ENCODE data around the gene NFYA.

NFYA gene

DNA sequence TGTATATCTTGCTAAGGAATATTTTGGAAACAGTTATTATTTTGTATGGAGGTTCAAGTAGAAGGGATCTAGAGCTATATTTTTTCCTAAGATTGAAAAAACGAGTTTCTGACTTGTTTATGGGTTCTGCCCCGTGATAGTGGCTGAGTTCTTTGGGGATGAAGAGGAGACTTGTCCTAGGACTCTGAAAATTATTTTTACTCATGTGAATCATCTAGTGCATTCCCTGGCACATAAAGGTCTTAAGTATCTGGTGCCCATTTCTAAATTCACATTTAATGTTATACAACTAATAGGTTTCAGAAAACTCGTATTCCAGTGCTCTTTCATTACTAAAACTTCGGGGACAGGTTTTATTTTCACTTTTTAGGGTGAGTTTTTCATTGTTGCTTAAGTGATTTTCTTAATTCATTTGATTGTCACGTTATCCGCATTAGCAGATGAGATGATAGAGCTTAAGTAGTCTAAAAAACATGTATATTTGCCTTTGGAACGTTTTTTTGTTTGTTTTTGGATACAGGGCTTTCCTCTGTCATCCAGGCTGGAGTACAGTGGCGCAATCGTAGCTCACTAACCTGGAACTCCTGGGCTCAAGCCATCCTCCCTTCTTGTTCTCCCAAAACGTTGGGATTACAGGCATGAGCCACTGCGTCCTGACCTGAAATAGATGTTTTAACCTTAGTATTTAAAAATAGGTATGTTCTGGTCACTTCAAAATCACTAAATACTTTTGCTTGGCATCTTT is 2.1 kb downstream of the NFYA start:
- TF ChIP-seq, protein P1, sequence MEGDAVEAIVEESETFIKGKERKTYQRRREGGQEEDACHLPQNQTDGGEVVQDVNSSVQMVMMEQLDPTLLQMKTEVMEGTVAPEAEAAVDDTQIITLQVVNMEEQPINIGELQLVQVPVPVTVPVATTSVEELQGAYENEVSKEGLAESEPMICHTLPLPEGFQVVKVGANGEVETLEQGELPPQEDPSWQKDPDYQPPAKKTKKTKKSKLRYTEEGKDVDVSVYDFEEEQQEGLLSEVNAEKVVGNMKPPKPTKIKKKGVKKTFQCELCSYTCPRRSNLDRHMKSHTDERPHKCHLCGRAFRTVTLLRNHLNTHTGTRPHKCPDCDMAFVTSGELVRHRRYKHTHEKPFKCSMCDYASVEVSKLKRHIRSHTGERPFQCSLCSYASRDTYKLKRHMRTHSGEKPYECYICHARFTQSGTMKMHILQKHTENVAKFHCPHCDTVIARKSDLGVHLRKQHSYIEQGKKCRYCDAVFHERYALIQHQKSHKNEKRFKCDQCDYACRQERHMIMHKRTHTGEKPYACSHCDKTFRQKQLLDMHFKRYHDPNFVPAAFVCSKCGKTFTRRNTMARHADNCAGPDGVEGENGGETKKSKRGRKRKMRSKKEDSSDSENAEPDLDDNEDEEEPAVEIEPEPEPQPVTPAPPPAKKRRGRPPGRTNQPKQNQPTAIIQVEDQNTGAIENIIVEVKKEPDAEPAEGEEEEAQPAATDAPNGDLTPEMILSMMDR (IDR thresholded peaks at IDR 0.05; ENCODE audit: low read depth, low read length), result no peak
- in situ Hi-C loops (cut with HindIII; ENCODE audit: low sequenced_read_pairs), result no loop called here
- H3K4me3 ChIP-seq (ENCODE audit: low read depth, low read length), result peak overlapping the region; percentile 88
- no peak for DNase-seq (ENCODE audit: low read depth, low spot score)

DNA sequence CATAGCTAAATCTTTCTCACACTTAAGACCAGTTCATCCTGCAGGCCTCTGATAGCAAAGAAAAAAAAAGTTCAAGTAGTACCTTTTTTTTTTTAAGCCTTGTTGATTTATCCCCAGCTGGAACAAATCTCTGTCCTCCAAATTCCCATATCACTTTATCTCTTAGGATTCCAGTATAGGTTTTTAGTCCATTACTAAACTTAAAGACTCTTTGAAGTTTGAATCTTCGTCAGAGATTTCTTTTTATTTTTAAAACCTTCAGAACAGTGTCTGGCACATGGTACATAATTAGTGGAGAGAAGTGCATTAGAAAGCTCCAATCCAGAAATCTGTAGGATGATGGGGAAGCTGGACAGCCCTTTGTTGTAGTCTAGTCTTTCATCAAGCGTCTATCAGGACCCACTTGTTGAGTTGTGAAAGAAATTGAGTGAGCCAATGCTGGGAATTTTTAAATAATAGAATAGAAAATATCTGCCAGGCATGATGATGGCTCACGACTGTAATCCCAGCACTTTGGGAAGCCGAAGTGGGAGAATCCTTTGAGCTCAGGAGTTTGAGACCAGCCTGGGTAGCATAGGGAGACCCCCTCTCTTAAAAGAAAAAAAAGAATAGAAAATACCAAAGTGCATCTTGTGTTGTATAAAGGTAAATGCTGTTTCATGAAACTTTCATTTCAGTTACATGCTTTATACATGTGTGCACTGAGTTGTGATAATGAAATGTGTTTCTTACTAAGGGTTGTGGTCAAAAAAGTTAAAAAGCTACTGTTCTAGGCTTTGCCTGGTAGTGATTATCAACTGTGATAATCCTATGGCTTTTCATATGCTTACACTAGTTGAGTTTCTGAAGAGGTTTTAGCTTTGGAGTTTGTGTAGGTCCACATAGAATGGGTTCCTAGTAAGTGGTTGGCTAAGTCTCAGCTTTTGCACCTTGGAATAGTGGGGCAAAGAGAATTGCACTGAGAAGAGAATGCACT is 3.2 kb downstream of the NFYA start:
- TF ChIP-seq, protein P1 (IDR thresholded peaks at IDR 0.05; ENCODE audit: low read depth, low read length), result no peak
- in situ Hi-C loops (cut with HindIII; ENCODE audit: low sequenced_read_pairs), result no loop called here
- no peak for DNase-seq (ENCODE audit: low read depth, low spot score)
- H3K4me3 ChIP-seq (ENCODE audit: low read depth, low read length), result no peak overlapping the region

DNA sequence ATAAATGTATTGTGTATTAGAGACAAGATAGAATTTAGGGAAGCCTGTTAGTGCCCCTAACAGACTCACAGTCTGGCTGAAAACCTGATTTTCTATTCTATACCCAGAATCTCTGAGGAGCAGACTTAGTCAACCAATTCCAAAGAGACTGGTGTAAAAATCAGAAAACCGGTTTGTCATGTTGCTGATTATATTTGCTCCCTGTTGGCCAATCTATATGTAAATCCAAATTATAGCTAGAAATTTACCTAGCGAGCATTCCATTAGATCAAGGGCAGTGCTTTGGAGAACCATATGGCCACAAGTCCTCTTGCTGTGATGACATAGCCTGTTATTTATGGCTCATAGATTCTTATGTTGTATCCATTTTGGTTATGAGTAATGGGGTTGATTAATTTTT is 4.8 kb downstream of the NFYA start:
- TF ChIP-seq, protein P1 (IDR thresholded peaks at IDR 0.05; ENCODE audit: low read depth, low read length), result no peak
- no peak for DNase-seq (ENCODE audit: low read depth, low spot score)
- H3K4me3 ChIP-seq (ENCODE audit: low read depth, low read length), result no peak overlapping the region
- in situ Hi-C loops (cut with HindIII; ENCODE audit: low sequenced_read_pairs), result no loop called here

DNA sequence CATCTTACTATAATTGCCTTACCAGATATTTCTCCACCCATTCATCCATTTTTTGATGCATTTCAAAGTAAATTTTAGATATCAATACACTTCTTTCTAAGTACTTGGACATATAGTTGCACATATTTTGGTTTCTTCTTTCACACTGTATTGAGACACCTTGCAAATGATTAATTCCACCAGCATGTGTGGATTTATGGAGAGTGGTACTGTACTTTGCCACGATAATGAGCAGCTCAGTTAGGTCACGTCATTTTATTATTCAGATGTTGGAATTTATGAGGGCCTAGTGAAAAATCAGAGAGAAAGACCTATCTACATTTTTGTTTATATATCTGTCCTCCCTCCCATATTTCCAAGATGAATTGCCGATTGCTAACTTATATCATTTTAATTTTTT is 5.3 kb downstream of the NFYA start:
- TF ChIP-seq, protein P1 (IDR thresholded peaks at IDR 0.05; ENCODE audit: low read depth, low read length), result no peak
- in situ Hi-C loops (cut with HindIII; ENCODE audit: low sequenced_read_pairs), result no loop called here
- H3K4me3 ChIP-seq (ENCODE audit: low read depth, low read length), result no peak overlapping the region
- no peak for DNase-seq (ENCODE audit: low read depth, low spot score)

DNA sequence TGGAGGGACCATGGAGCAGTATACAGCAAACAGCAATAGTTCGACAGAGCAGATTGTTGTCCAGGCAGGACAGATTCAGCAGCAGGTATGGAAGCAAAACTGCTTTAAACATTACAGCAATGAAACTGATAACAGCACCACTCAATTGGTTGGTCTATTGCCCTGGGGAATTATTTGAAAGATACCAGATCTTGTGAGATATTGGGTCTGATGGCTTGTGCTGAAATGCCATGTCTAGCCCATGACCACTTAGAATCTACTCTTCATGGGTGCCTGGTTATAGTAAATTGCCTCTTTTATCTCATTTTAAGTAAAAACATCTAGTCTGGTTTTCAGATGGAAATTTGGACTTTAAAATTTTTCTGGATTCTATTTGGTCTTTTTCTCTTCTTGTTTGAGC is 6.3 kb downstream of the NFYA start:
- TF ChIP-seq, protein P1 (IDR thresholded peaks at IDR 0.05; ENCODE audit: low read depth, low read length), result no peak
- DNase-seq (ENCODE audit: low read depth, low spot score), result no peak
- in situ Hi-C loops (cut with HindIII; ENCODE audit: low sequenced_read_pairs), result no loop called here
- H3K4me3 ChIP-seq (ENCODE audit: low read depth, low read length), result no peak overlapping the region

DNA sequence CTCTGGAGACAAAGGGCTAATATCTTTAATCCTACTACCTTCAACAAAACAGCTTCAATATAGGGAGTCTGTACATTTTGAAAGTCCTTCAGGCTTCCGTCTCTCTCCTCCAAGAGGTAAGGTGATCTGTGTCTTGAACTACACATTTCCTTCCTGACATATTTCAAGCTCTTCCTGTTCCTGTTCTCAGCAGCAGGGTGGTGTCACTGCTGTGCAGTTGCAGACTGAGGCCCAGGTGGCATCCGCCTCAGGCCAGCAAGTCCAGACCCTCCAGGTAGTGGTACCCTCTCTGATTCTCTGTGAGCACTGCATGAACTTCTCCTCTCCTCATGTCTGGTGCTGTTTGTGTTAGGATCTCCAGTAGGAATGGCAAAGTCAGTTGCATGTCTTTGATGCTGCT is 7.8 kb downstream of the NFYA start:
- DNase-seq (ENCODE audit: low read depth, low spot score), result no peak
- TF ChIP-seq, protein P1 (IDR thresholded peaks at IDR 0.05; ENCODE audit: low read depth, low read length), result no peak
- no peak overlapping the region for H3K4me3 ChIP-seq (ENCODE audit: low read depth, low read length)
- in situ Hi-C loops (cut with HindIII; ENCODE audit: low sequenced_read_pairs), result no loop called here

Measured in astrocyte of the spinal cord (primary cell).